Spleen (tissue), 7 donors: ENCODE results near the gene PASD1.

Experiments
- POLR2AphosphoS5 ChIP-seq, 3 donors: sonication (generic); formaldehyde crosslinking; IDR thresholded peaks; one replicate each; pipeline ENCODE4 v1.5.1; 2017; ENCODE audit warnings: antibody characterized with exemption in 3 of 3
- TF ChIP-seq, protein P1 (sequence below), 11 experiments: fragments of 200-600 bp in 7 of 11; fragments of 450-650 bp in 4 of 11; sonication (generic) in 4 of 11; IDR thresholded peaks in 8 of 11; conservative IDR thresholded peaks in 3 of 11; 1 replicate in 7 of 11; 2 replicates in 4 of 11; pipeline versions ENCODE4 v1.4.0 to v1.8.0; 2016 to 2021; ENCODE audit warnings: antibody characterized with exemption in 11 of 11, inconsistent platforms in 4 of 11, mild to moderate bottlenecking in 1 of 11
- donor health status: DM: no; HTN: no; CAD: no; lungs with moderate emphysema.
- donor health status: DM: no; HTN: no; CAD: no.
- donor health status: DM: no; HTN: no; CAD: no.

DNA sequence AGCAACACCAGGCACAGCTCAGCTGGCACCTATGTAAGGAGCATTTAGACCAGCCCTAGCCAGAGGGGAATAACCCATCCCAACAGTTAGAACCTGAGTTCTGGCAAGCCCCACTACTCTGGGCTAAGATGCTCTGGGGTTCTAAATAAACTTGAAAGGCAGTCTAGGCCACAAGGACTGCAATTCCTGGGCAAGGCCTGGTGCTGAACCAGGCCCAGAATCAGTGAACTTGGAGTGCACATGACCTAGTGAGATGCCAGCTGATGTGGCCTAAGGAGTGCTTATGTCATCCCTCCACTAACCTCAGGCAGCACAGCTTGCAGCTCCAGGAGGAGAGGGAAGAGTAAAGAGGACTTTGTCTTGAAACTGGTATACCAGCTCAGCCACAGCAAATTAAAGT, 124.2 kb downstream of the PASD1 start:
- TF ChIP-seq, protein P1, sequence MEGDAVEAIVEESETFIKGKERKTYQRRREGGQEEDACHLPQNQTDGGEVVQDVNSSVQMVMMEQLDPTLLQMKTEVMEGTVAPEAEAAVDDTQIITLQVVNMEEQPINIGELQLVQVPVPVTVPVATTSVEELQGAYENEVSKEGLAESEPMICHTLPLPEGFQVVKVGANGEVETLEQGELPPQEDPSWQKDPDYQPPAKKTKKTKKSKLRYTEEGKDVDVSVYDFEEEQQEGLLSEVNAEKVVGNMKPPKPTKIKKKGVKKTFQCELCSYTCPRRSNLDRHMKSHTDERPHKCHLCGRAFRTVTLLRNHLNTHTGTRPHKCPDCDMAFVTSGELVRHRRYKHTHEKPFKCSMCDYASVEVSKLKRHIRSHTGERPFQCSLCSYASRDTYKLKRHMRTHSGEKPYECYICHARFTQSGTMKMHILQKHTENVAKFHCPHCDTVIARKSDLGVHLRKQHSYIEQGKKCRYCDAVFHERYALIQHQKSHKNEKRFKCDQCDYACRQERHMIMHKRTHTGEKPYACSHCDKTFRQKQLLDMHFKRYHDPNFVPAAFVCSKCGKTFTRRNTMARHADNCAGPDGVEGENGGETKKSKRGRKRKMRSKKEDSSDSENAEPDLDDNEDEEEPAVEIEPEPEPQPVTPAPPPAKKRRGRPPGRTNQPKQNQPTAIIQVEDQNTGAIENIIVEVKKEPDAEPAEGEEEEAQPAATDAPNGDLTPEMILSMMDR (IDR thresholded peaks at IDR 0.05 in 8 of 11, conservative IDR thresholded peaks at IDR 0.05 in 3 of 11), result no peak
- no peak for TF ChIP-seq POLR2AphosphoS5 (IDR thresholded peaks at IDR 0.05)
